Urinary bladder (tissue), 4 donors: ENCODE measurements around the gene TMEM106C. TPM values are rescaled to one million over a fixed set of nuclear protein-coding genes. Genes with fewer than 3 reads are reported as not detected.
"Not testable (repeated sequence)": the region's sequence is repeated elsewhere in the genome, so short reads cannot be mapped to it uniquely, and the experiment has no call there.

Experiments used
- DNase-seq: peaks from one replicate; pipeline ENCODE4 v3.0.0-alpha.2; 2015; ENCODE audit errors: extremely low spot score
- H3K27ac ChIP-seq: one replicate; pipeline ENCODE4 v1.5.1; 2013; ENCODE audit warnings: low read depth, mild to moderate bottlenecking, moderate library complexity
- H3K36me3 ChIP-seq: one replicate; pipeline ENCODE4 v1.6.1; 2013; ENCODE audit warnings: mild to moderate bottlenecking, moderate library complexity; ENCODE audit not compliant: insufficient read depth
- H3K4me1 ChIP-seq: one replicate; pipeline ENCODE4 v1.6.1; 2013; ENCODE audit warnings: mild to moderate bottlenecking, moderate library complexity; ENCODE audit not compliant: insufficient read depth
- H3K4me3 ChIP-seq: one replicate; pipeline ENCODE4 v1.5.1; 2013; ENCODE audit warnings: low read depth, low read length
- WGBS: extraction: QIAGEN DNeasy Blood & Tissue Kit; methylation state at CpG from one replicate; pipeline ENCODE4 v1.1.7; 2013; 5-methylcytosine and 5-hydroxymethylcytosine counted together
- polyA plus RNA-seq: library from polyadenylated mRNA; stranded (reverse); fragments of 200-250 nt; gene quantifications from one replicate; pipeline ENCODE4 v1.2.3, GENCODE V29; 2013
- total RNA-seq: library from RNA; depleted of rRNA; stranded (reverse); fragments of >200 nt; gene quantifications from one replicate; pipeline ENCODE4 v1.2.3, GENCODE V29; 2014
- donor health status: healthy with polysubstance abuse.
- donor health status: healthy.

TMEM106C gene
- total and polyA plus RNA-seq, 2 donors: 35.7 to 89.8 TPM

DNA sequence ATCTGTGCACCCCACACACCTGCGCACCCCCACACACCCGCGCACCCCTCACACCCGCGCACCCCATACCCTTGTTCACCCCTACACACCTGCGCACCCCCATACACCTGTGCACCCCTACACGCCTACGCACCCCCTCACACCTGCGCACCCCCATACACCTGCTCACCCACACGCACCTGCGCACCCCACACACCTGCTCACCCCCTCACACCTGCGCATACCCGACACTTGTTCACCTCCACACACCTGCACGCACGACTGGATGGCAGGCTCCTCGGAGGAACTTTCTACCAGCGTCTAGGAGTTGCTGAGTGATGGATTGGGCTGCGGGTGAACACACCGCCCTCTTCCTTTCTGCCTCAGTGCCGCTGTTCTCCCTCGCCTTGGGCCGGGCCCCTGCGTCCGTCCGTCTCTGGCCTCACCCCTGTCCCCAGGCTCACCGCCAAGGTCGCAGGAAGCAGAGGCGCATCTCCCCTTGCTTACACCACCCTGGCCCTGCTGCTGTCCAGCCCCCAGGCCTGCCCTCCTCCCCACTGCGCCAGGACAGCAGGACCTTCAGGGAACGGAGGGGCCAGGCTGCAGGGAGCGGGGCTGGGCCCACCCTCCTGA lies 20.7 kb upstream of the TMEM106C start:
- 61% methylated on average over 31 of the region's 31 CpGs for WGBS
- no peaks in the 10 kb centered on the region for H3K4me1 ChIP-seq

DNA sequence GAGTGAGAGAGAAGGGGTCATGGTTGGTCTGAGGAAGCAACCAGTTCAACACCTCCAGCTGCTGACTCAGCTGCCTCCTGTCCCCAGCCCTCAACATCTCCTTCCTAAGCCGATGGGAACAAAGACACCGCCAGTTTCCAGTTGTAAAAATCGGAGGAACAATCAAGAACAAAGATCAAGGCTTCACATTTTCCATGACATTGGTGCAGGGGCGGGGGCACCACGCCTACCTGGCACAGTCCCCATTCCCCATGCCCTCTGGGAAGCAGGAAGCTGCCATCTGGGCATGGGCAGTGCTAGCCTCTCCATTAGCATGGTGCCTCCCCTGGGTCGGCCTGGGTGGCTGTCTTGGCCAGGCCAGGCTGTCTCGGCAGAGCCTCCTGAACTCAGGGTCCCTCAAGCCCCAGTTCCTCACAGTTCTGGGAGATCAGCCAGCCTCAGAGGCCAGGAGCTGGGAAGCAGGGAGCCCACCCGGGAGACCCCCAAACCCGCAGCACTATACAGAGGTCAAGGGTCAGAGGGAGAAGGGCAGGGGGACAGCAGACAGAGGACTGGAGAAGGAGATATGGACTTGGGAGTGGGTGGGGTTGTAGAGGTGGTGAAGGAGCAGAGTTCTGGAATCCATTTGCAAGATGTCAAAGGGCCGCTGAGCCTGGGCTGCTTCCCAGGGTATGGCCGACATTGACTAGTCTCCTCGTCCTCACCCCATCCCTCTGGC lies 19.6 kb upstream of the TMEM106C start:
- no peak overlapping the region for H3K4me3 ChIP-seq
- no peaks in the 10 kb centered on the region for H3K4me1 ChIP-seq
- no peak for DNase-seq
- WGBS: 76% methylated on average over 12 of the region's 12 CpGs
- H3K27ac ChIP-seq: no peak overlapping the region
- no peaks in the 10 kb centered on the region for H3K36me3 ChIP-seq

More for the DNA sequence above, 20.7 kb upstream of the TMEM106C start:
- DNase-seq: no peak
- no peaks in the 10 kb centered on the region for H3K36me3 ChIP-seq
- no peak overlapping the region for H3K27ac ChIP-seq
- H3K4me3 ChIP-seq: no peak overlapping the region

DNA sequence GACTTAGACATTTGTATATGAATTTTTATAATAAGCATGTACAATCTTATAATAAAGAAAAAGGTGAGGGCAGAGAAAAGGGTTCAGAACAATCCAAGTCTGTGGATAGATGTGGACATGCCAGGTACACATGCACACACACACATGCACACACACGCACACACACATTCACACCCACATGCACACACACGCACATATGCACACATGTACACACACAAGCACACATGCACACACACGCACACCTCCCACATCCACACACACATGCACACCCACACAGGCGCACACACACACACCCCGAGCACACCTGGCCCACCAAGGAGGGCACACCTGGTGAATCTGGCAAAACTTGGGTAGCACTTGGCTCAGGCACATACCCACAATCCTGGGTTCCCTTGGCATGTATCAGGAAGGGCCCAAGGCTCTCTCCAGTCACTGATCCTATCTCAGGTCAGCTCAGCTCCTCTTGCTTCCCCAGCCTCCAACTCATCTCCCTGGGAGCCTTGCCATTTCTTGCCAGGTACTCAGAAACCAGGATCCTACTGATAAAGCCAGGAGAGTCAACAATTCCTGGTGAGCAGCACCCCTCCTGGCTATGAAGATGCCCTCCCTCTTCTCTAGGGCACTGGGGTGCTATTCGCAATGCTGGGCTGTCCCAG lies 18.6 kb upstream of the TMEM106C start:
- no peak overlapping the region for H3K4me3 ChIP-seq
- no peaks in the 10 kb centered on the region for H3K36me3 ChIP-seq
- DNase-seq: no peak
- no peaks in the 10 kb centered on the region for H3K4me1 ChIP-seq
- 93% methylated on average over 6 of the region's 6 CpGs for WGBS
- no peak overlapping the region for H3K27ac ChIP-seq

DNA sequence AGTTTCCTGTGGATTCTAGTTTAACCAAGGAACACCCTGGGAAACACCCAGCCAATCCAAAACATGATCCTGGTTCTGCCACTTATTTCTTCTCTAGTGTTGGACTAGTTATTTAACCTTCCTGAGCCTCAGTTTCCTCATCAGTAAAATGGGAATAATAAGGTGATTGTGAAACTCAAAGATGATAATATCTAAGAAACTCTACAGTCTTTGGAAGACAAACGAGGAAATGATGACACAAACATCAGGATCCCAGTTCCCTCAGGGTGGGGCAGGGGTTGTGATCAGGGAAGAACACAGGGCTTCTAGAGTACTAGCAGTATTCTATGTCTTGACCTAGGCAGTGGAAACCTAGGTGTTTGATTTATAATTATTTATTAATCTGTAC lies 18.1 kb upstream of the TMEM106C start:
- DNase-seq: no peak
- Histone ChIP-seq H3K4me3 (no peak overlapping the region), H3K27ac (no peak overlapping the region), H3K36me3 (no peaks in the 10 kb centered on the region), H3K4me1 (no peaks in the 10 kb centered on the region)
- WGBS: 71% methylated on average over 1 of the region's 1 CpG

DNA sequence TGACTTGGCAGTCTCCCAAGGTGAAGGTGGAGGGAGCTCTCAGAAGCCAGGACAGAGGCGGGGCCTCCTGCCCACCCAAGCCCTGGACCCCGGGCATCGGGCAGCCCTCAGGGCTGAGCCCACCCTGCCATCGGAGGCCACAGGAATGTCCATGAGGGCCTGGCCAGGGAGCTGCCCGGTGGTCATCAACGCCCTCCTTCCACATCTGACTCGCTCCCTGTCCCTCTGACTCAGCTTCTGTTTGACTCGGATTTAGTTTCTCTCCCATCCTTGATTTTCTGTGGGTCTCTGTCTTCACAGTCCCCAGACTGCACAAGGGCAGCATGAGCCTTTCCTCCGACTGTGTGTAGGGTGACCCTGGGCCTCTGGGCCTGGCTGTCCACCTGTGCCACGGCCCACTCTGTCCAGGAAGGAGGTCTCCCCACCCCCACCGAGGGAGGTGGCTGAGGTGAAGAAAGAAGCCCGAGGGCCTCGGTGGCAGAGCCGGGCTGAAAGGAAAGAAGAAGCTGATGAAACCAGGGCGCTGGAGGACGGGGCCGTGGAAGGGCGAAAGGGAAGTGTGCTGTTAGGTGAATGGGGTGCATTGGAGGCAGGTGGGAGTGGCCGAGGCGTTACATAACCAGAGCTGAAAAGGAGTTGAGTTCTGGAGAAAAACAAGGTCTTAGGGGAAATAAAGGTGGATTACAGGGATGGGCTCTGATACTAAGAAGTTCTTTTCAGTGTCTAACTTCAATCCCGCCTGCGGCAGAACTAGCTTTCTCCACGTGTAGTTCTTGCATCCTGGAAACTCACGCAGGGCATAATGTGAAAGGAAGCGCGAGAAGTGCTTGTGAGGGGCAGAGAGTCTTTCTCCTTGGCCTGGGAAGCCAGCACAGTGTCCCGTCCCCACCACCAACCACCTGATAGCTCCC lies 16.7 kb upstream of the TMEM106C start:
- Histone ChIP-seq H3K4me1 (no peaks in the 10 kb centered on the region), H3K27ac (no peak overlapping the region), H3K4me3 (no peak overlapping the region), H3K36me3 (no peaks in the 10 kb centered on the region)
- WGBS: 74% methylated on average over 27 of the region's 27 CpGs
- no peak for DNase-seq

DNA sequence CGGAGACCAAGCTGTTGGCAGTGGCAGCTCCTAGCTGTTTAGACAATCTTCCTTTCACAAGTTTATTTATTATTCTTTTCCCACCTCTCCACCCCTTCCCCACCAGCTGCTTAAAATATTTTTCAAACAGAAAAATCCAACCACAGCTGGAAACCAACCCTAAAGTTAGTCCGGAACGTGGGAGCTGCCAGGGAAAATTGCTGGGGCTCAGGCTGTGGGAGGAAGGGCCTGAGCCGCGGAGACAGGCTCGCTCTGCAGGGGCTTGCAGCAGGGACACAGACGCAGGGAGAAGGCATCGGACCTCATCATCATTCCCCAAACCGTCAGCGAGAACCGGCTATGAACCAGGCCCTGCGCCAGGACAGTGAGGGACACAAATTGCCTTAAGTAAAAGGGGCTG lies 16.1 kb upstream of the TMEM106C start:
- no peak overlapping the region for H3K27ac ChIP-seq
- WGBS: 58% methylated on average over 12 of the region's 12 CpGs
- H3K4me1 ChIP-seq: no peaks in the 10 kb centered on the region
- DNase-seq: no peak
- no peaks in the 10 kb centered on the region for H3K36me3 ChIP-seq
- H3K4me3 ChIP-seq: no peak overlapping the region

DNA sequence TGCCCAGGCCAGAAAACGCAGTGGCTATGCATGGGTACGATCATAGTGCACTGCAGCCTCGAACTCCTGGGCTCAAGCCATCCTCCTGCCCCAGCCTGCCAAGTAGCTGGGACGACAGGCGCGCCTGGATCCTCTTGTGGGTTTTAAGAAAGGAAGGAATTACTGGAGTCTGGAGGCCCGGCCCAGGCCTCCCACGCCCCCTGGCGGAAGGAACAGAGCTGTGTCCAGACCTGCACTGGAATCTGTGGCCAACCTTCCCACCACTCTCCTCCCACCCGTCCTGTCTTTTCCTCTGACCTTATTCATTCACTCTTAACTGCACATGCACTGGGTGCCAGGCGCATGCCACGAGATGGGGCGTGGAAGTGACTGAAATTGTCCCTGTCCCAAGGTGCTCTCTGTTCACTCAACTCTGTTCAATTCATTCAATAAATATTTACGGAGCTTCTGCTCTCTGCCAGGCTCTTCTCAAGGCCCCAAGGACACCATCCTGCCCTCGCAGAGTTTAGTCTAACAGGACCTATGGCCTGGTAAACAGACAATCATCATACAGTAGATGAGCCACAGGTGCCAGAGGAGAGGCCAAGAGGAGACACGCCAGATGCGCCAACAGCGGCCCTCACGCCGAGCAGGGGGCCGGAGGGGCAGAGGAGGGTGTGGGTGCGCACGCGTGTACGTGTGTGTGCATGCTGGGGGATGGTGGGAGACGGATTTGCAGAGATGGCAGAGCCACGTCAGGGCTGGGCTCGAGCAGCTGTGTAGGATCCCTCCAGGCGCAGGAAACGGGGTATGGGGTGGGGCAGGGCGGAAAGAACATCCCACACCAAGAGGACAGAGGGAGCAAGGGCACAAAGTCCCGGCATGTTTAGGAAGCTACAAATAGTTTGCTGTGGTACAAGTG lies 13.7 kb upstream of the TMEM106C start:
- no peaks in the 10 kb centered on the region for H3K36me3 ChIP-seq
- no peak for DNase-seq
- no peak overlapping the region for H3K27ac ChIP-seq
- no peak overlapping the region for H3K4me3 ChIP-seq
- 61% methylated on average over 32 of the region's 32 CpGs for WGBS
- H3K4me1 ChIP-seq: no peaks in the 10 kb centered on the region

DNA sequence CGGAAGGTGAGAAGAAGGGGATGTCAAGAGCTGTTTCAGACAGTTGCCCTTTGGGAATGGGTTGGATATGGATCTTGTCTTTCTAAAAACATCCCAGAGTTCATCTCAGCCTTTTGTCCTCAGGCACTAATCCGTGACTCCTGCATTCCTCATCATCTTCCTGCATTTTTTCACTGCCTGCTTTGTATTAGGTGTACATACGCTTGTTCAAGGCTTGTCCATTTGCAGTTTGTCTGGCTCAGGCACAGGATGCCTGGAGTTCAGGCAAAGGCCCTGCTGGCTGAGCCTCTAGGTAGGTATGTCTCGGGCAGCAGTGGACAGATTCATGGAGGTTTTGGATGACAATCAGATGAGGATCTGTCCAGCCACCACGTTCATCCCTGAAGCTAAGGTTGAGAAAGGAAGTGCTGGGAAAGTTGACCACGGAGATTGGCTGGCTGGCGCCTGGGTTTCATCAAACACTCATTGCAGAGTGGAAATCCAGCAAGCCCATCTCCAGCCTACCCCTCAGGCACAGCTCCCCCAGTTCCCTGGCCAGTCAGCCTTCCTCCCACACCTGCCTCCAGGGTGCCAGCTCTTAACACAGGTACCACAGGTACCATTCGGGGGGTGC lies 12.4 kb upstream of the TMEM106C start:
- Histone ChIP-seq H3K4me1 (no peaks in the 10 kb centered on the region), H3K36me3 (no peaks in the 10 kb centered on the region), H3K4me3 (no peak overlapping the region), H3K27ac (no peak overlapping the region)
- no peak for DNase-seq
- WGBS: 79% methylated on average over 8 of the region's 8 CpGs

DNA sequence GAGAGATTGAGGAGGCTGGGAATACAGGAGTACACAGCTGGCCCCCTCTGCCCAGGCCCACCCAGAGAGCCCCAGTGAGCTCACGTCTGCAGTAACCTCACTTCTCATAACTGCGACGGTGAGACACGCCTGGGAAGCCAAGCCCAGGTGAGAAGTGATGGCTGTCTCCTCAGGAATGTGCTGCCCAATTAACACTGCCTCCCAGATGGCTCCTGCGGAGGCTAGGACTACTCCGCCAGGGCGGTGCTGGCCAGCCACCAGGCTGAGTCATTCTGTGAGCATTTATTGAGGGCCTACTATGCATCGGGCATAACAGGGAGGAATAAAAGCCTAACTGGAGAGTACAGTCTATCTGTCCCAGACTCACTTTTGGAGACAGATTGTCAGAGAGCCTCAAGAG lies 9.3 kb upstream of the TMEM106C start:
- Histone ChIP-seq H3K36me3 (no peaks in the 10 kb centered on the region), H3K4me1 (no peaks in the 10 kb centered on the region), H3K27ac (no peak overlapping the region), H3K4me3 (no peak overlapping the region)
- DNase-seq: no peak
- WGBS: 84% methylated on average over 8 of the region's 8 CpGs

DNA sequence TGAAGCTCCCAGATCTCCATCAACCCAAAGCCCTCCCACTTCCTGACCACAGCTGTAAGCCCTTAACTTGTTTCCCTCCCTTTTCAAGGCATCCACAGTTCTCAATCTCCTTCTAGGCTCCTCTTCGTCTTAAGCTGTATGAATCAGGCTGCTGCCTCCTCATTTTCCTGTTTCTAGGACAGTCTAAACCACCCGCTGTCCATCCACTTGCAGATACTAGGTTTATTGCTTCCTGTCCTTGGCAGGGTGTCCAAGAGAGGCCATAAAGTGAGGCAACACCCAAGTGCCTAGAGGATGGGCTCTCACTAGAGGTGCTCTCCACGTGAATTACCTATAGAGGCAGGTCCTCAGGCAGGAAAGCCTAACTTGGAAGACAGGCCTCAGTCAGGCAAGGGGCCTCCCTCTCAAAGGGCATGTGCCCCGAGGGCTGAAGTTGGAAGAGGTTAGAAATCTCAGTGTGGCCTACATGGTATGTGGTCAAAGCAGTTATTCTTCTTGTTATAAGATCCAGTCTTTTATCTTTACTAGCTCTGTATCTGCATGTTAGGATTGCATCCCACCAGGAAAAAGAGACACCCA lies 8.8 kb upstream of the TMEM106C start:
- H3K4me1 ChIP-seq: no peaks in the 10 kb centered on the region
- WGBS: 75% methylated on average over 4 of the region's 4 CpGs
- no peak overlapping the region for H3K4me3 ChIP-seq
- no peaks in the 10 kb centered on the region for H3K36me3 ChIP-seq
- H3K27ac ChIP-seq: no peak overlapping the region
- DNase-seq: no peak

DNA sequence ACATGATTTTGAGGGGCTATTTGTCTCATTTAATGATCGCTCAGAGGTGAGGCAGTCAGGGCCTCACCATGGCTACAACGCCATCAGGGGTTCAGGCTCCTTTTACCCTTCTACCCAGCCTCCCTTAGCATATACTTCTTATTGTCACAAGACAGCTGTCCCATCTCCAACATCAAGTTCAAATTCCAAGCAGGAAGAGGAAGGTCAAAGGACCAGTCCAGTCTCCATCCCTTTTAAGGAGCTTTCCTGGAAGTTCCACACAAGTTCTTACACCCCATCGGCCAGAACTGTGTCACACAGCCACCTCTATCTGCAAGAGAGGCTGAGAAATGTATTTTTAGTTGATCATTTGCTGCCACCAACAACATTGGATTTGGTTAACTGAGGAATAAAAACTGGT lies 8.3 kb upstream of the TMEM106C start:
- Histone ChIP-seq H3K27ac (no peak overlapping the region), H3K4me3 (no peak overlapping the region), H3K36me3 (no peaks in the 10 kb centered on the region), H3K4me1 (no peaks in the 10 kb centered on the region)
- DNase-seq: no peak
- WGBS: 79% methylated on average over 3 of the region's 3 CpGs

DNA sequence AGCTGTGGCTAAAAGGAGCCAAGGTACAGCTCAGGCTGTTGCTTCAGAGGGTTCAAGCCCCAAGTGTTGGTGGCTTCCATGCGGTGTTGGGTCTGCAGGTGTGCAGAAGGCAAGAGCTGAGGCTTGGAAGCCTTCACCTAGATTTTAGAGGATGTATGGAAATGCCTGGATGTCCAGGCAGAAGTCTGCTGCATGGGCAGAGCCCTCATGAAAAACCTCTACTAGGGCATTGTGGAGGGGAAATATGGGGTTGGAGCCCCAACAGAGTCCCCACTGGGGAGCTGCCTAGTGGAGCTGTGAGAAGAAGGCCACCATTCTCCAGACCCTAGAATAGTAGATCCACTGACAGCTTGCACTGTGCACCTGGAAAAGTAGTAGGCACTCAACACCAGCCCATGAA lies 5.7 kb upstream of the TMEM106C start:
- not testable (repeated sequence) for H3K36me3 ChIP-seq, H3K4me1 ChIP-seq, H3K4me3 ChIP-seq, H3K27ac ChIP-seq, DNase-seq
- WGBS: 100% methylated on average over 1 of the region's 1 CpG
